HCT116 (cell line): ENCODE results near the gene ARHGAP19. TPM values are rescaled to one million over a fixed set of nuclear protein-coding genes. Genes with fewer than 3 reads are reported as not detected.
A peak's percentile ranks its signal among the peaks of the same experiment; 100 is the strongest.

Experiments used
- ATF3 ChIP-seq: IDR thresholded peaks from 2 replicates; pipeline ENCODE4 v1.6.1; 2012
- CTCF ChIP-seq, 3 experiments: fragments of 200-600 bp in 1 of 3; sonication (generic) in 1 of 3; IDR thresholded peaks in 2 of 3; conservative IDR thresholded peaks in 1 of 3; 2 replicates each; pipeline ENCODE4 v1.5.1; 2012 to 2017; ENCODE audit warnings: low read depth in 2 of 3, low read length in 2 of 3, antibody characterized with exemption in 1 of 3, borderline replicate concordance in 1 of 3, control low read depth in 1 of 3, mild to moderate bottlenecking in 1 of 3, mixed read lengths in 1 of 3, mixed run types in 1 of 3, moderate library complexity in 1 of 3; ENCODE audit not compliant: insufficient read depth in 1 of 3
- EGR1 ChIP-seq: IDR thresholded peaks from 2 replicates; pipeline ENCODE4 v1.6.1; 2012; ENCODE audit warnings: low read depth
- FOSL1 ChIP-seq: IDR thresholded peaks from 2 replicates; pipeline ENCODE4 v1.6.1; 2012; ENCODE audit warnings: low read depth
- REST ChIP-seq: IDR thresholded peaks from 2 replicates; pipeline ENCODE4 v1.6.1; 2012; ENCODE audit warnings: low read depth
- TCF7L2 ChIP-seq: IDR thresholded peaks from 2 replicates; pipeline ENCODE4 v1.7.0; 2011; ENCODE audit warnings: borderline replicate concordance, inconsistent platforms; ENCODE audit not compliant: insufficient read depth, insufficient read length; ENCODE audit errors: extremely low read depth
- YY1 ChIP-seq: IDR thresholded peaks from 2 replicates; pipeline ENCODE4 v1.6.1; 2011; ENCODE audit warnings: low read length, low read depth, moderate library complexity, mild to moderate bottlenecking; ENCODE audit not compliant: insufficient replicate concordance; ENCODE audit errors: extremely low read depth
- total RNA-seq: library from RNA; stranded (reverse); gene quantifications from one replicate; pipeline ENCODE4 v1.2.1, GENCODE V29; 2021; ENCODE audit not compliant: unreplicated experiment

The ARHGAP19 gene
- total RNA-seq, 1 experiment from 2014 or later: 36.8 TPM

GRCh38 chr10:97334370-97335175 lies 42.1 kb upstream of the ARHGAP19 start, which contains the start of gene FRAT2 (continued):
- TF ChIP-seq CTCF (IDR thresholded peaks at IDR 0.05 in 2 of 3, conservative IDR thresholded peaks at IDR 0.05 in 1 of 3; ENCODE audit: borderline replicate concordance in 1 of 3, insufficient read depth in 1 of 3, low read depth in 2 of 3, low read length in 2 of 3): no peak
- TF ChIP-seq REST: no peak
- no peak for TF ChIP-seq FOSL1
- TF ChIP-seq TCF7L2: peak; percentile 49
- TF ChIP-seq ATF3: no peak
- peak; percentile 76 for TF ChIP-seq EGR1
- no peak for TF ChIP-seq YY1
